Endothelial cell (in vitro differentiated cells): ENCODE data around the gene OXCT1. TPM values are rescaled to one million over a fixed set of nuclear protein-coding genes. Genes with fewer than 3 reads are reported as not detected.

Source experiments
- DNase-seq: peaks from one replicate; pipeline ENCODE4 v3.0.0; 2021; ENCODE audit warnings: low spot score
- H3K27ac Mint-ChIP-seq: one replicate; pipeline ENCODE4 v1.8.0; 2021; ENCODE audit warnings: mixed read lengths, inconsistent platforms; ENCODE audit not compliant: unreplicated experiment
- H3K27me3 Mint-ChIP-seq: one replicate; pipeline ENCODE4 v1.8.0; 2021; ENCODE audit warnings: mild to moderate bottlenecking, moderate library complexity, mixed read lengths, inconsistent platforms; ENCODE audit not compliant: unreplicated experiment
- H3K36me3 Mint-ChIP-seq: one replicate; pipeline ENCODE4 v1.8.0; 2021; ENCODE audit warnings: mild to moderate bottlenecking, low read depth, mixed read lengths, inconsistent platforms; ENCODE audit not compliant: unreplicated experiment
- H3K4me1 Mint-ChIP-seq: one replicate; pipeline ENCODE4 v1.8.0; 2021; ENCODE audit warnings: mild to moderate bottlenecking, mixed read lengths, inconsistent platforms; ENCODE audit not compliant: unreplicated experiment
- H3K4me3 Mint-ChIP-seq: one replicate; pipeline ENCODE4 v1.8.0; 2021; ENCODE audit warnings: mild to moderate bottlenecking, mixed read lengths, inconsistent platforms; ENCODE audit not compliant: unreplicated experiment
- H3K9me3 Mint-ChIP-seq: one replicate; pipeline ENCODE4 v1.8.0; 2021; ENCODE audit warnings: mixed read lengths, inconsistent platforms; ENCODE audit not compliant: unreplicated experiment
- CTCF ChIP-seq: fragments of 200-600 bp; sonication (generic); IDR thresholded peaks from one replicate; pipeline ENCODE4 v1.5.0; 2021; ENCODE audit warnings: antibody characterized with exemption; ENCODE audit not compliant: unreplicated experiment
- total RNA-seq: library from RNA; stranded (reverse); fragmentation: NEBNext Ultra II Directional; extraction: Animal tissue kit (Norgen Biotek cat#: 25700); gene quantifications from one replicate; pipeline ENCODE4 v1.2.1, GENCODE V29; 2021; ENCODE audit not compliant: unreplicated experiment

Gene OXCT1
- total RNA-seq, 1 donor from 2014 or later: 6.5 TPM

DNA sequence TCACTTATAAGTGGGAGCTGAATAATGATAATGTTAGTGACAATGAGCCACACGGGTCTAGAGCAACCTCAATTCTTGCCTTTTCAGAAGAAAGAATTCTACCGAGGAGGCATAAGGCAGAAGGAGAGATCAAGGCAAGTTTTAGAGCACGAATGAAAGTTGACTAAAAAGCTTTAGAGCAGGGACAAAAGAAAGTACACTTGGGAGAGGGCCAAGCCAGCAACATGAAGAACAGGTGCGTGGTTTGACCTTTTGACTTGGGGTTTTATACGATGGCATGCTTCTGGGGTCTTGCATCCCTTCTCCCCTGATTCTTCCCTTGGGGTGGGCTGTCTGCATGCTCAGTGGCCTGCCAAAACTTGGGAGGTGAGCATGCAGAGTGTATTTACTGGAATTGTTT lies 12.5 kb upstream of the OXCT1 start:
- H3K36me3 Mint-ChIP-seq: no peaks in the 10 kb centered on the region
- H3K27ac Mint-ChIP-seq: no peak overlapping the region
- no peak for TF ChIP-seq CTCF
- H3K27me3 Mint-ChIP-seq: no peaks in the 10 kb centered on the region
- H3K4me3 Mint-ChIP-seq: no peak overlapping the region
- no peaks in the 10 kb centered on the region for H3K4me1 Mint-ChIP-seq
- H3K9me3 Mint-ChIP-seq: no peaks in the 10 kb centered on the region
- no peak for DNase-seq

- no peaks in the 10 kb centered on the region for H3K36me3 Mint-ChIP-seq
- H3K27ac Mint-ChIP-seq: no peak overlapping the region
- TF ChIP-seq CTCF: no peak
Observed at GRCh38 chr5:41878643-41879478, 8.6 kb upstream of the OXCT1 start.

DNA sequence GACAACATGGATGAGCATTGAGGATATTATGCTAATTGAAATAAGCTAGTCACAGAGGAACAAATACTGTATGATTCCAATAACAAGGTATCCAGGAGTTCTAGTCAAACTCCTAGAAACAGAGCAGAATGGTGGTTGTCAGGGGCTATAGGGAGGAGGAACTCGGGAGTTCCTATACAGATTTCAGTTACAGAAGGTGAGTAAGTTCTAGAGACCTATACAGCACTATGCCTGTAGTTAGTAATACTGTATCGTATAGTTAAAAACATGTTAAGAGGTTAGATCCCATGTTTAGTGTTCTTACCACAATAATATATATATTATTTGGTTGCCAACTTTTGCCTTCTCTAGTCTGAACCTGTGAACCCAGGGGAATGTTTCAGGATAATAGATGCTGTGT lies 7.9 kb upstream of the OXCT1 start:
- no peaks in the 10 kb centered on the region for H3K27me3 Mint-ChIP-seq
- H3K9me3 Mint-ChIP-seq: no peaks in the 10 kb centered on the region
- no peak overlapping the region for H3K4me3 Mint-ChIP-seq

More at GRCh38 chr5:41878643-41879478, 8.6 kb upstream of the OXCT1 start:
- Mint-ChIP-seq H3K4me3 (no peak overlapping the region), H3K27me3 (no peaks in the 10 kb centered on the region), H3K9me3 (no peaks in the 10 kb centered on the region), H3K4me1 (no peaks in the 10 kb centered on the region)
- no peak for DNase-seq

GRCh38 chr5:41877408-41877807 lies 7.2 kb upstream of the OXCT1 start:
- H3K27ac Mint-ChIP-seq: no peak overlapping the region
- no peaks in the 10 kb centered on the region for H3K9me3 Mint-ChIP-seq
- TF ChIP-seq CTCF: no peak

More for the DNA sequence above, 7.9 kb upstream of the OXCT1 start:
- DNase-seq: no peak
- TF ChIP-seq CTCF: no peak
- no peak overlapping the region for H3K27ac Mint-ChIP-seq
- H3K36me3 Mint-ChIP-seq: no peaks in the 10 kb centered on the region
- no peaks in the 10 kb centered on the region for H3K4me1 Mint-ChIP-seq

GRCh38 chr5:41876678-41877077 lies 6.5 kb upstream of the OXCT1 start:
- Mint-ChIP-seq H3K4me3 (no peak overlapping the region), H3K36me3 (no peaks in the 10 kb centered on the region), H3K27me3 (no peaks in the 10 kb centered on the region), H3K4me1 (no peaks in the 10 kb centered on the region), H3K9me3 (no peaks in the 10 kb centered on the region), H3K27ac (no peak overlapping the region)
- TF ChIP-seq CTCF: no peak
- no peak for DNase-seq

More at GRCh38 chr5:41877408-41877807, 7.2 kb upstream of the OXCT1 start:
- H3K27me3 Mint-ChIP-seq: no peaks in the 10 kb centered on the region
- no peak for DNase-seq
- no peaks in the 10 kb centered on the region for H3K36me3 Mint-ChIP-seq
- no peak overlapping the region for H3K4me3 Mint-ChIP-seq
- no peaks in the 10 kb centered on the region for H3K4me1 Mint-ChIP-seq
